Activated T-helper 2 cell treated with anti-CD3 and anti-CD28 coated beads, Interferon-gamma antibody, Interleukin-2, Interleukin-4, amounts not matched to agents 10 μg/mL and 5 μg/mL and 100 μg/mL, durations not matched to agents 14 hours and 24 hours and 36 hours (primary cell): ENCODE measurements around the gene LHFPL5. TPM values are rescaled to one million over a fixed set of nuclear protein-coding genes. Genes with fewer than 3 reads are reported as not detected.

Source experiments
- DNase-seq: peaks from one replicate; pipeline ENCODE4 v3.0.0; 2021; ENCODE audit warnings: low spot score
- H3K27ac Mint-ChIP-seq: one replicate; pipeline ENCODE4 v1.8.0; 2021; ENCODE audit warnings: mixed read lengths
- H3K27me3 Mint-ChIP-seq: one replicate; pipeline ENCODE4 v1.8.0; 2021; ENCODE audit warnings: low read depth, mixed read lengths
- H3K36me3 Mint-ChIP-seq: one replicate; pipeline ENCODE4 v1.8.0; 2021; ENCODE audit warnings: low read depth, mixed read lengths
- H3K4me1 Mint-ChIP-seq: one replicate; pipeline ENCODE4 v1.8.0; 2021; ENCODE audit warnings: low read depth, mixed read lengths
- H3K4me3 Mint-ChIP-seq: one replicate; pipeline ENCODE4 v1.8.0; 2021; ENCODE audit warnings: low read depth, mild to moderate bottlenecking, moderate library complexity, mixed read lengths
- H3K9me3 Mint-ChIP-seq: one replicate; pipeline ENCODE4 v1.8.0; 2021; ENCODE audit warnings: mixed read lengths
- intact Hi-C: fragments of 100-400 bp; cut with micrococcal nuclease; formaldehyde crosslinking; loops from one replicate; pipeline ENCODE4 v1.15.1; 2023
- total RNA-seq: library from RNA; stranded (reverse); gene quantifications from 2 replicates; pipeline ENCODE4 v1.2.3, GENCODE V29; 2022

LHFPL5 gene
- not detected in 2 replicates for total RNA-seq

DNA sequence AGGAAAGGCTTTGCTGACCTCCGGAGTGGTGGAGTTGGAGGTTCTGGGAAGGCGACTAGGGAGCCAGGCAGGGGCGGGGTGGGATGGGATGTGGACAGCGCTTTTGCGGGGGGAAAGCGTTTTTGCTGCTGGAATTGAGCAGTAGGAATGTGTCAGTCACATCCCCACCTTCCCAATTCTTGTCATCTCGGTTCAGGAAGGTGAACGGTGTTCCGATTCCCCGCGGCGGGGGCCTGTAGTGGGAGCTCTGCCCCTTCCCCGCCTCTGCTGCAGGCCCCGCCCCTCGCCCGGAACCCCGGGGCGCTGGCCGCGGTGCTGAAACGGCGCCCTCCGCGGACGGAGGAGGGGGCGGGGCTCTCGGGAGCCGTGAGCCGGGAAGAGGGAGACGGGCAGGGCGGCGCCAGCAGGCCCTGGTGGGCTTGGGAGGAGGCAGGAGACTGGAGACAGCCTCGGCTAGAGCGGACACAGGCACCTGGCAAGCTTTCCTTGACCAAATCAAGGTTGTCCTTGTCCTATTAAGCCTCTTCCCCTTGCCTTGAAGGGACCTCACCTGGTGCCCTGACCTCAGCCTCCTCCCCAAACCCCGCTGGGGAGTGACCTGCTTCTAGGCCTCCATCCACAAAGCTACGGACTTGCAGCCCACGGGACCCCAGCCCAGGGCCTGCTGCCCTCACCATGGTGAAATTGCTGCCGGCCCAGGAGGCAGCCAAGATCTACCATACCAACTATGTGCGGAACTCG, at the start of gene LHFPL5:
LHFPL5 (plus strand) TSS at position 357 of the 741 bp plus-strand sequence; CDS start at position 676, 319 bp downstream.
- Mint-ChIP-seq H3K4me3 (no peak within 1 kb of the TSS), H3K27me3 (peaks cover under 1% of the 10 kb centered on the region), H3K27ac (no peak within 1 kb of the TSS), H3K36me3 (no peaks in the 10 kb centered on the region), H3K4me1 (no peaks in the 10 kb centered on the region), H3K9me3 (no peaks in the 10 kb centered on the region)
- intact Hi-C loops: no loop called here
- peak; percentile 59 for DNase-seq

DNA sequence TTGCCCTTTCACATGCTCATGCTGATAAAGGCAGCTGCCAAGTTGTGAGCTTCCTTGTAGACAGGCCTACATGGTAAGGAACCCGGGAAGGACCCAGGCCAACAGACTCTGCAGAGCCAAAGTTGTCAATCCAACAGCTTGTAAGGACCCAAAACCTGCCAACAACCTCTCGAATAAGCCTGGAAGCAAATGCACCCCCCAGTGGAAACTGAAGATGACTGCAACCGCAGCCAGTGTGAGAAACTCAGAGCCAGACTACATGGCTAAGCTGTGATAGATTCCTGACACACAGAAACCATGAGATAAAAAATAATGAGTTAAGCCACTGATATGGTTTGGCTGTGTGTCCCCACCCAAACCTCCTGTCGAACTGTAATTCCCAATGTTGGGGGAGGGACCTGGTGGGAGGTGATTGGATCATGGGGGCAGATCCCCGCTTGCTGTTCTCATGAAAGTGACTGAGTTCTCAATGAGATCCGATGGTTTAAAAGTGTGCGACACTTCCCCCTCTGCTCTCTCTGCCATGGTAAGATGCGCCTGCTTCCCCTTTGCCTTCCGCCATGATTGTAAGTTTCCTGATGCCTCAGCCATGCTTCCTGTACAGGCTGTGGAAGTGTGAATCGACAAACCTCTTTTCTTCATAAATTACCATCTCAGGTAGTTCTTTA, 47.6 kb upstream of the LHFPL5 start:
- Mint-ChIP-seq H3K9me3 (no peaks in the 10 kb centered on the region), H3K4me1 (peaks cover 3% of the 10 kb centered on the region), H3K27me3 (peaks cover 14% of the 10 kb centered on the region), H3K4me3 (no peak overlapping the region), H3K27ac (no peak overlapping the region), H3K36me3 (no peaks in the 10 kb centered on the region)
- no peak for DNase-seq
- intact Hi-C loops: no loop called here

DNA sequence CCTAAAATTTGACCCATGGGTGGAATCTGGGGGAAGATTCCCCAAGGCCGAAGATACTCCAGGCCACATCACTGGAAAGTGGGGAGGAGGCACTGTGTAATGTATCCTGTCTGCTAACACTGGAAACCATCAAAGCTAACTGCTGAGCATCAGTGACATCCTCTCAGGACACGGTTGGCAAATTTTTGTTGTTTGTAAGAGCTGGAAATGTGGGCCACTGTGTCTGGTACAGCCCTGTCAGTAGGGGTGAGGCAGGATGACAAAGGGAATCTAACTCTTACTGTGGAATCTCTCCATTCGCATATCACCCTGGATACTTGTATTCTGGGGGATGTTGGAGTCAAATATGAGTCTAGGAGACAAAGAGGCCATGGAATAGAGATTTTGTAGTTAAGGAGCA, 45.7 kb upstream of the LHFPL5 start:
- Mint-ChIP-seq H3K27me3 (peaks cover 32% of the 10 kb centered on the region), H3K4me3 (no peak overlapping the region), H3K9me3 (no peaks in the 10 kb centered on the region), H3K27ac (no peak overlapping the region), H3K4me1 (peaks cover 5% of the 10 kb centered on the region), H3K36me3 (no peaks in the 10 kb centered on the region)
- intact Hi-C loops: no loop called here
- no peak for DNase-seq

DNA sequence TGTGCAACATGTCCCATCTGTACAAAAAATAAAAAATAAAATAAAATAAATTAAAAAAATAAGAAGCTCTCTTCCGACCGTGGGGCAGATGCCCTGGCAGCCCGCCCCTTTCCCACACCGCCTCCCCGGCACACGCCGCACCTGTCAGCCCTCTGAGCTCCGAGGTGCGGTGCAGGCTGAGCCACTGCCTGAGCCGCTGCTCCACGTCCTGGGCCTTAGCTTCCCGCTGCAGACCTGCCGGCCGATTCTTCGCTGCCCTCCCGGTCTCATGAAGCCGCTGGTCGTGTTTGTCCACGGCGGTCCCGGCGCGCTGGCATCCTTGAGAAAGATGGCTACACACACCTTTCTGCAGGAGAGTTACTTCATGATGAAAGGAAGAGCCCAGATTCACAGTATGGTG, 39.4 kb upstream of the LHFPL5 start:
- Mint-ChIP-seq H3K27ac (no peak overlapping the region), H3K4me1 (peaks cover 2% of the 10 kb centered on the region), H3K9me3 (no peaks in the 10 kb centered on the region), H3K27me3 (peaks cover 42% of the 10 kb centered on the region), H3K4me3 (no peak overlapping the region), H3K36me3 (no peaks in the 10 kb centered on the region)
- DNase-seq: no peak
- intact Hi-C loops: no loop called here

DNA sequence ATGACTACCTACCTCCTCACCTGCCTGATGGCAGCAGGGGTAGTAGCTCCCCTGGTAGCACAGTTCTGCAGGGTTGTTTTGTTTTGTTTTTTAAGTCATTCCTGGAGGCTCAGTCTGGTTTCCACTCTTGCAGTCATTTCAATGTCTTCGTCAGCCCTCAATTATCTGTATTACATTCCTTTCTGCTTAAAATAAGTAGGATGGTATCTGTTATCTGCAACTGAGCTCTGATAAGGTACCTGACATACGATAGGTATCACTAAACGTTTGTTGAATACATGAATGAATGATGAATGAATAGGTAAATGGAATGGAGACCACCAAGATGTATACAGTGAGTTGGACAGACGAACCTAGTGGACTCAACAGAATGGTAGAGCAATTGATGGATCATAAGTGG, 35.9 kb upstream of the LHFPL5 start:
- DNase-seq: no peak
- Mint-ChIP-seq H3K9me3 (no peaks in the 10 kb centered on the region), H3K36me3 (no peaks in the 10 kb centered on the region), H3K4me1 (peaks cover 1% of the 10 kb centered on the region), H3K4me3 (no peak overlapping the region), H3K27me3 (peaks cover 26% of the 10 kb centered on the region), H3K27ac (no peak overlapping the region)
- intact Hi-C loops: no loop called here

DNA sequence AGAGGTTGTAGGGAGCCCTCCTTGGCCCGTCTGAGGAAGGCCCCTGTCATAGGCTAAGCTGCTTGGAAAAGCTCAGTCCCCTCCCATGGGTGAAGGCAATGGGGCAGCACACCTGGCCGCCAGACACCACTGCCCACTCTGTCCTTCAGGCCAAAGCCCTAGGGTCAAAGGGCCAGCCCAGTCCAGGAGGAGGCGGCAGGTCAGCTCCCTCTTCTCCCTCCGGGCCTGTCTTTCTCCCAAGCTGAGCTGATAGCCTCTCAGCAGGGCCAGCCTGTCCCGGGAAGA, 33.9 kb upstream of the LHFPL5 start:
- H3K27me3 Mint-ChIP-seq: peaks cover 31% of the 10 kb centered on the region
- no peaks in the 10 kb centered on the region for H3K4me1 Mint-ChIP-seq
- no peaks in the 10 kb centered on the region for H3K36me3 Mint-ChIP-seq
- DNase-seq: no peak
- intact Hi-C loops: no loop called here
- no peaks in the 10 kb centered on the region for H3K9me3 Mint-ChIP-seq
- H3K27ac Mint-ChIP-seq: no peak overlapping the region
- no peak overlapping the region for H3K4me3 Mint-ChIP-seq

DNA sequence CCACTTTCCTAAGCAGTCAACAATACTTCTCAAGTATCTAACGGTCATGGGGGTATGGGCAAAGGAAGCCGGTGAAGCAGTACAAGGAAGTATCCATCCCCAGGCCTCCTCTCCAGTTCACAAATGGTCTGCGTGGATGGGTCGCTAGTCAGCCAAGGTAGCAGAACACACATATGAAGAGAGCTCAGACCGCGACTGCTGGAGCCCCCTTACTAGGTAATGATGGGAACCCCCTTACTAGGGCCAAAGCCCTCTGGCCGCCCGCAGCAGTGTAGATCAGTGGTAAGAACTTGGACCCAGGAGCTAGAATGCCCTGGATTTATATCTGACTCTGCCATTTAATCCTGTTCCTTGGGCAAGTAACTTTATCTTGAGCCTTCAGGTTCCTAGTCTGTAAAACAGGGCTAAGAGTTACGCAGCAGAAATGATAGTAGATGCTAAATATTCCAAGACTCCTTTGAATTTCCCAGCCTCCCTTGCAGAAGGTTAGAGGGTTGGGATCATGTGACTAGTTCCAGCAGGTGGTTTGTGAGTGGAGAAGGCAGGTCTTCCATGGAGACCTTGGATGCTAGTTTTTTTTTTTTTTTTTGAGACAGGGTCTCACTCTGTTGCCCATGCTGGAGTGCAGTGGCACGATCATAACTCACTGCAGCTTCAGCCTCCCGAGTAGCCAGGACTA, 30.9 kb upstream of the LHFPL5 start:
- no peak for DNase-seq
- intact Hi-C loops: no loop called here
- no peak overlapping the region for H3K4me3 Mint-ChIP-seq
- no peaks in the 10 kb centered on the region for H3K36me3 Mint-ChIP-seq
- peaks cover 3% of the 10 kb centered on the region for H3K4me1 Mint-ChIP-seq
- no peak overlapping the region for H3K27ac Mint-ChIP-seq
- no peaks in the 10 kb centered on the region for H3K9me3 Mint-ChIP-seq
- H3K27me3 Mint-ChIP-seq: peaks cover 29% of the 10 kb centered on the region

DNA sequence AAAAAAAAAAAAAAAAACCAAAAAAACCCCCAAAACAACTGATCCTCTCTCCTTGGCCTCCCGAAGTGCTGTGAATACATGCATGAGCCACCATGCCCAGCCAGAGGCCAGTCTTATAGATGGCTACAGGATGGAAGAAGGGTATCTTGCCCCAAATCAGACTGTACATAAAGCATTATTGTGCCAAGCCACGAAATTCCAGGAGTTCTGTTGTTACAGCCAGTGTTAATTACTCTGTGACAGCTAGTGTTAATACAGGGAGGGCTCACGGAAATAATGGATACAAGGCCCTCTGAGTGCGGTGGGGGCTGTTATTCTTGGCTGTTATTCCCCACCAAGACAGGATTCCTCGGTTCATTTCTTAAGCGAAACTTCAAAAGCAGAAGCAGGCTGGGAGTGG, 30.1 kb upstream of the LHFPL5 start:
- no peaks in the 10 kb centered on the region for H3K36me3 Mint-ChIP-seq
- H3K27me3 Mint-ChIP-seq: peaks cover 28% of the 10 kb centered on the region
- H3K9me3 Mint-ChIP-seq: no peaks in the 10 kb centered on the region
- peaks cover 3% of the 10 kb centered on the region for H3K4me1 Mint-ChIP-seq
- DNase-seq: no peak
- intact Hi-C loops: no loop called here
- H3K27ac Mint-ChIP-seq: no peak overlapping the region
- no peak overlapping the region for H3K4me3 Mint-ChIP-seq

DNA sequence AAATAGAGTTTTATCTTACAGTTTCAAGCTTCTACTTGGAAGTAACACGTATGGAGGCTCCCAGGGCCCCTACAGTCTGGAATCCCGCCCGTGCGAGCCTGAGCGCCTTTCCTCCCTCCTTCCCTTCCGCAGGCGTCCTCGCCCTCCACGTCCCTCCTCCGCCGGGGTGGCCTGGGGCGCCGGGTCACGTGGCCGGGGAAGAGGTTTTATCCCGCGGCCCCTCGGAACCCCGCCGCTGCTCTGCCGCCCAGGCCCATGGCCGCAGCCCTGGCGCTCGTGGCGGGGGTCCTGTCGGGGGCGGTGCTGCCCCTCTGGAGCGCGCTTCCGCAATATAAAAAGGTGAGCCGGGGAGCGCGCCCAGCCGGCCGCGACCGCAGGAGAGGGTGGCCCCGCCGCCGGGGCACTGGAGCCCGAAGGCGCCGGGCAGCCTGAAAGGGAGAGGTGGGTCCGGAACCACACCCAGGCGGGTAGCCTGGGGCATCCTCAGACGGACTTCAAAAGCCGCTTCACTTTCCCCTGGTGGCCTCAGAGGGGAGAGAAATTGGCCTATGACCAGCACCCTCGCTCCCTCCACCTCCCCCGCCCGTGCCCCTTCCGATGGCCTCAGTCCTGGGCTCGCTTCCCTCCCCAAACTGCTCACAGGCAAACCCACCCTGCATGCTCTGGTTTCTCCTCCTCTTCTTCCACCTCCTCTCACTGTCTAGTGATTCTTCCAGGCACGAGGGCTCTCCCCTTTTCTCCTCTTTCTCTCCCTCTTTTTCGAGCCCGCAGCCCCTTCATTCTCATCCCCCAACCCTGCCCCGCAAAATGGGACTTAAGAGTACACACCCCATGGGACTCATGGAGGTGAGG, 28.6 kb upstream of the LHFPL5 start, which contains the start of gene CLPSL2:
CLPSL2 (plus strand) TSS at position 235 of the 852 bp plus-strand sequence; CDS start at position 256, 21 bp downstream.
- Mint-ChIP-seq H3K36me3 (no peaks in the 10 kb centered on the region), H3K4me3 (peak within 1 kb of the TSS; percentile 59), H3K4me1 (peaks cover 3% of the 10 kb centered on the region), H3K9me3 (no peaks in the 10 kb centered on the region), H3K27ac (no peak within 1 kb of the TSS), H3K27me3 (peaks cover 30% of the 10 kb centered on the region)
- DNase-seq: no peak
- intact Hi-C loops: no loop called here

DNA sequence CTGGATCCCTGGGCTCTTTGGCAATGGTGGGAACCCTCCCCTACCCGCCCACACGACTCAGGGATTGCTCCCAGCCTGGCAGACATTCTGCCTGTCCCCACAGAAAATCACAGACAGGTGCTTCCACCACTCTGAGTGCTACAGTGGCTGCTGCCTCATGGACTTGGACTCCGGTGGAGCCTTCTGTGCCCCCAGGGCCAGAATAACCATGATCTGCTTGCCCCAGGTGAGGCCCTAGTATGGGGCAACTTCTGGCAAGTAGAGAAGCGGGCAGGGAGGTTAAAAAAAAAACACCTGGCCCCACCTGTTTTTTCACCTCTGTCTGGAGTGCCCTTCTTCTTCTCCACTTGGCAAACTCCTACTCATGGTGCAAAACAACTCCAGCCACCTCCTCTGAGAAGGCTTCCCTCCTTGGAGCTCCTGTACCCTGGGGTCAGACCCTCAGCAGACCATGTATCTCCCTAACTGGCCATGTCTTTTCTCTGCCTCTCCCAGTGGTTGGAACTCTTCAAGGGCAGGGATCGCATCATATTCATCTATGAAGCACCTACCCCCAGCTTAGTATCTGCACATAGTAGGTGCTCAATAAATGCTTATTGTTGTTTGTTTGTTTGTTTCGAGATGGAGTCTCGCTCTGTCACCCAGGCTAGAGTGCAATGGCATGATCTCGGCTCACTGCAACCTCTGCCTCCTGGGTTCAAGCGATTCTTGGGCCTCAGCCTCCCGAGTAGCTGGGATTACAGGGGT, 27.6 kb upstream of the LHFPL5 start:
- peaks cover 3% of the 10 kb centered on the region for H3K4me1 Mint-ChIP-seq
- peak overlapping the region; percentile 23 for H3K4me3 Mint-ChIP-seq

DNA sequence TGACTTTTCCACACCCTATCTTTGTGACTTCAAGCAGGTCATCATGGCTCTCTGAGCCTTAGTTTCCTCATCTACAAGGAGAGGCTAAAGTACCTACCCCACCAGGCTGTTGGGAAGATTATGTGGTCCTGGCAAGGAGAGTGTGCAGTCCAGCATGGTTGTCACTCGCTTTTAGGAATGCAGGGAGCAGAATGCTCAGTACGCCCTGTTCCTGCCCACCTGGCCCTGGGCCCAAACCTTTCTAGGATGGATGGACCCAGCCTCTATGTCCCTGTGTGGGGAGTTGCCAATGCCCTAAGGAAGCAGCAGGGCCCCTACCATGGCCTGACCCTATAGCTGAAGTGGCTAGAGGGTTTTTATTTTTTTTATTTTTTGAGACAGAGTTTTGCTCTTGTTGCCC, 26.7 kb upstream of the LHFPL5 start:
- Mint-ChIP-seq H3K4me3 (no peak overlapping the region), H3K4me1 (peaks cover 3% of the 10 kb centered on the region), H3K36me3 (no peaks in the 10 kb centered on the region), H3K27ac (no peak overlapping the region), H3K27me3 (peaks cover 28% of the 10 kb centered on the region), H3K9me3 (no peaks in the 10 kb centered on the region)
- no peak for DNase-seq
- intact Hi-C loops: no loop called here

More for the DNA sequence above, 27.6 kb upstream of the LHFPL5 start:
- Mint-ChIP-seq H3K27ac (no peak overlapping the region), H3K27me3 (peaks cover 28% of the 10 kb centered on the region), H3K9me3 (no peaks in the 10 kb centered on the region), H3K36me3 (no peaks in the 10 kb centered on the region)
- intact Hi-C loops: no loop called here
- no peak for DNase-seq

DNA sequence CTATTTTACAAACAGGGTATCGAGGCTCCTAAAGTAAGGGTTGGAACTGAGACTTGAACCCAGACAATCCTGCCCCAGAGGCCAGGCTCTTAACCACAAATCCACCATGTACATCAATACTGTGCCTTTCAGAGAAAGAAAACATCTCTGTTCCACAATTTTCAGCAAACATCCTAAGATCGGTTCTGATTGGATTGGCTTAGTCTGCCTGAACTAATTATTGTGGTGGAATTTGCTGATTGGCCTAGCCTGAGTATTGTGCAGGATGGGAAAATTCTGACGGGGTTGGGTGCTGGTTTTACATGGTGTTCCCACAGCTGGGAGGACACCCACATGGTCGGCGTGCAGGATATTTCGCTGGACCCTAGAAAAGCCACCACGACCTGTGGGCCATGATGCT, 24.4 kb upstream of the LHFPL5 start, which contains the start of gene CLPSL1:
CLPSL1 (plus strand) TSS at position 301 of the 400 bp plus-strand sequence; CDS start at position 393, 92 bp downstream.
- Mint-ChIP-seq H3K27me3 (peaks cover 25% of the 10 kb centered on the region), H3K36me3 (no peaks in the 10 kb centered on the region), H3K27ac (no peak within 1 kb of the TSS), H3K4me3 (no peak within 1 kb of the TSS), H3K9me3 (no peaks in the 10 kb centered on the region), H3K4me1 (peaks cover 3% of the 10 kb centered on the region)
- DNase-seq: no peak
- intact Hi-C loops: no loop called here
